ENCODE data around the gene EFHD1.

- TF ChIP-seq CTCF (conservative IDR thresholded peaks at IDR 0.05; ENCODE audit: low read depth, low read length) (no peak), EZH2 (IDR thresholded peaks at IDR 0.05; ENCODE audit: borderline replicate concordance, low read depth, low read length, poor library complexity, severe bottlenecking) (no peak)
Measured at GRCh38 chr2:232634206-232635150, 1.1 kb downstream of the EFHD1 start.
